ENCODE measurements around the gene REPS1.

The REPS1 gene

DNA sequence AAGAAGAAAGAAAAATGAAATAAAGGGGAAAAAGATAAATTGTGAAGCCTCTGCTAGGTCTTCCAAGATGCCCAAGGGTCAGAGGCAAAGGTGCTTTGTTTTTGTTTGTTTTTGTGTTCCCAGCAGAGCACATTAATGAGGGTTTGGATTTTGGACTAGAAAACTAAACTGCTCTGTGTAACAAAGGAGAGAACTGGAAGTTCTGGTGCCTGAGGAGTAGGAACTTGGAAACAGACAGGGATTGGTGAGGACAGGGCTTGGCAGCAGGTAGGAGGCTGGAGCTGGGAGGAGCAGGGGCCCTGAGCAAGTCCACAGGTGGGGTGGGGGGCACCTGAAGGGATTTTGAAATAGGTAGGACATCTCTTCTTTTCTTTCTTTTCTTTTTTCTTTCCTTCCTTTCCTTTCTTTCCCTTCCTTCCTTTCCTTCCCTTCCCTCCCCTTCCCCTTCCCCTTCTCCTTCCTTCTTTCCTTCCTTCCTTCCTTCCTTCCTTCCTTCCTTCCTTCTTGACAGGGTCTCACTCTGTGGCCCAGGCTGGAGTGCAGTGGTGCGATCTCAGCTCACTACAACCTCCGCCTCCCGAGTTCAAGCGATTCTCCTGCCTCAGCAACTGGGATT, 25.2 kb upstream of the REPS1 start:
- H3K4me3 ChIP-seq (ENCODE audit: low read depth, low read length), result no peak overlapping the region
- DNase-seq (ENCODE audit: low read depth), result no peak
- TF ChIP-seq CTCF (IDR thresholded peaks at IDR 0.05; ENCODE audit: low read depth, low read length, missing control alignments), result no peak

GRCh38 chr6:139011980-139012379, 23.9 kb upstream of the REPS1 start:
- TF ChIP-seq CTCF (IDR thresholded peaks at IDR 0.05; ENCODE audit: low read depth, low read length, missing control alignments), result no peak
- H3K4me3 ChIP-seq (ENCODE audit: low read depth, low read length), result no peak overlapping the region

DNA sequence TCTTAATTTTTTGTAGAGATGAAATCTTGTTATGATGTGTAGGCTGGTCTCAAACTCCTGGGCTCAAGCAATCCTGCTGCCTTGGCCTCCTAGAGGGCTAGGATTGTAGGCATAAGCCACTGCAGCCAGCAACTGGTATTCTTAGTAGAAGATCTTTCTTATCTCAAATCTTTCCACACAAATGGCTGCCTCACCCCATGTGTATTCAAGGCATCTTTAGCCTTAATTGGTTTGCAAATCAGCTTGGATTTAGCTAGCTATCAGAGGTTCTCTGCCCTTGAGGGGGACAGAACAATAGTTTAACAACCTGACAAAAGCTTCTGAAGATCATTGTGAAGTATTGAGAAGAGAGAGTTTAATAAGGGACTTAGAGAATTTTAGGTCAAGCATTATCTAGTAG, 22.6 kb upstream of the REPS1 start:
- no peak for TF ChIP-seq CTCF (IDR thresholded peaks at IDR 0.05; ENCODE audit: low read depth, low read length, missing control alignments)
- H3K4me3 ChIP-seq (ENCODE audit: low read depth, low read length), result no peak overlapping the region
- no peak for DNase-seq (ENCODE audit: low read depth)

More at GRCh38 chr6:139011980-139012379, 23.9 kb upstream of the REPS1 start:
- DNase-seq (ENCODE audit: low read depth), result no peak

- no peak overlapping the region for H3K4me3 ChIP-seq (ENCODE audit: low read depth, low read length)
- no peak for DNase-seq (ENCODE audit: low read depth)
- TF ChIP-seq CTCF (IDR thresholded peaks at IDR 0.05; ENCODE audit: low read depth, low read length, missing control alignments), result no peak
Observed at GRCh38 chr6:139008117-139008516, 20.1 kb upstream of the REPS1 start.

GRCh38 chr6:139007428-139007827, 19.4 kb upstream of the REPS1 start:
- no peak for DNase-seq (ENCODE audit: low read depth)
- H3K4me3 ChIP-seq (ENCODE audit: low read depth, low read length), result no peak overlapping the region
- no peak for TF ChIP-seq CTCF (IDR thresholded peaks at IDR 0.05; ENCODE audit: low read depth, low read length, missing control alignments)

GRCh38 chr6:139006477-139006876, 18.4 kb upstream of the REPS1 start:
- no peak for TF ChIP-seq CTCF (IDR thresholded peaks at IDR 0.05; ENCODE audit: low read depth, low read length, missing control alignments)
- no peak overlapping the region for H3K4me3 ChIP-seq (ENCODE audit: low read depth, low read length)
- DNase-seq (ENCODE audit: low read depth), result no peak

GRCh38 chr6:139003751-139004150, 15.7 kb upstream of the REPS1 start:
- no peak for TF ChIP-seq CTCF (IDR thresholded peaks at IDR 0.05; ENCODE audit: low read depth, low read length, missing control alignments)
- no peak for DNase-seq (ENCODE audit: low read depth)
- H3K4me3 ChIP-seq (ENCODE audit: low read depth, low read length), result no peak overlapping the region

Measured in GM12864 (cell line).